NCI-H345 (cell line): ENCODE results near the gene DICER1.

Experiments
- DNase-seq: peaks from one replicate; lab custom pipeline; 2025; lab: John Stamatoyannopoulos, UW

The DICER1 gene

GRCh38 chr14:95039259-95039992 is 117.9 kb downstream of the DICER1 start:
- no peak for DNase-seq

DNA sequence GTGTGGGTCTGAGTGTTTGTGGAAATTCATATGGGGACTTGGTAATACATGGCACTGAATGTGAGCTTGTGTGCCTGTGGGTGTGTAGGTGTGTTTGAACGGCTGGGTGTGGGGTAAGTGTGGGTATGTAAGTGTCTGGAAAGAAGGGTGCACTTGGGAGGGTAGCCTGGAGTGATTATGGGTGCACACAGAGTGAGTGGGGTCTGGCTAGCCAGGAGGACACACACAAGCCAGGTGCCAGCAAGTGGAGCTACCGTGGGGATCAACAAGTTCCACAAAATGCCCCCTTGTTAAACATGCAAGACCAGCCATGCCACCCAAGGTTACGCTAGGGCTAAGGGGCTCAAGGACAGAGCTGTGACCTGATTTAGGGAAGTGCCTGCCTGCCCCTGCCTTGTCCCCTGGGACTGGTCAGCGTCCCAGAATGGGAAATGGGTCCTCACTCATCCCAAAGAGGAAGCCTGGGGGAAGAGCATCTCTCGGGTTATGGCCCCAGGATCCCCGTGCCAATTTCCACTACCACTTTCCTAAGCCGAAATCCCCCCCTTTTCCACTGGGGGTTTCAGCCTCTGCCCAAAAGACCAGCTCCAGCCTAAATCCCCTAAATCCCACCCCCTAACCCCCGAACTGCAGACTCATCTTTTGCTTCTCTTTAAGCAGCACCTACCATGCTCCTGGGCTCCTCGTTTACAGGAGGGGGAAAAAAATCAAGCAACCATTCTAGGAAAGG is 118.6 kb downstream of the DICER1 start:
- DNase-seq: no peak

DNA sequence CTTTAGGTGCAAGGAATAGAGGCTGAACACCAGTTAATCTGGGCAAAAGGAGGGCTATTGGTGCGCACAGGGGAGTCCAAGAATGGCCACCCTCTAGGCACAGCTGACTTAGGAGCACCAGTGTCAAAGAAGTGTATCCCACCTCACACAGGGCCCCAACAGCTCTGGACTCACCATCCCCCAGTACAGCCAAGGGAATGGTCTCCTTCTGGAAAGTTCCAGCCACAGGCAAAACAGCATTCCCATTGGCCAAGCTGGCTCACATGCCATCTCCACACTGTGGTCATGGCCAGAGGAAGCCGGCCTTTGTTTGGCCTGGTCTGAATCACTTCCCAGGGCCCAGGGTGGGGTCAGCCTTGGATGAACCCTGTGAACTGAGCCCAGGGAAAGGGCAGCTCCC is 120.1 kb downstream of the DICER1 start:
- DNase-seq: no peak
